H1 (cell line): ENCODE results near the gene COQ2. TPM values are rescaled to one million over a fixed set of nuclear protein-coding genes. Genes with fewer than 3 reads are reported as not detected.

Experiments
- NRF1 ChIP-seq: IDR thresholded peaks from 2 replicates; pipeline ENCODE4 v1.6.1; 2011; ENCODE audit warnings: mild to moderate bottlenecking, low read depth, low read length, improper control_type of control experiment
- SIRT6 ChIP-seq: IDR thresholded peaks from one replicate; pipeline ENCODE4 v1.7.1; 2012; ENCODE audit warnings: low read length, inconsistent platforms
- SP4 ChIP-seq: IDR thresholded peaks from 2 replicates; pipeline ENCODE4 v1.6.1; 2012; ENCODE audit warnings: low read length, inconsistent platforms
- YY1 ChIP-seq: IDR thresholded peaks from 2 replicates; pipeline ENCODE4 v1.6.1; 2011; ENCODE audit warnings: low read depth, mild to moderate bottlenecking, low read length
- polyA plus RNA-seq, 7 experiments: library from polyadenylated mRNA; depleted of rRNA in 3 of 7; stranded (reverse) in 5 of 7; unstranded in 2 of 7; fragments of >200 nt in 5 of 7; fragments of 200-250 nt in 2 of 7; gene quantifications; 1 replicate in 5 of 7; 2 replicates in 1 of 7; 4 replicates in 1 of 7; pipeline versions ENCODE4 v1.2.1 to v1.2.3, GENCODE V29; 2011 to 2013; ENCODE audit warnings: missing spikeins in 2 of 7, mixed read lengths in 2 of 7
- total RNA-seq: library from RNA; stranded (reverse); fragmentation: NEBNext Ultra II Directional; extraction: Animal tissue kit (Norgen Biotek cat#: 25700); gene quantifications from 2 replicates; pipeline ENCODE4 v1.2.1, GENCODE V29; 2021
- TF ChIP-seq, protein P1 (sequence below): IDR thresholded peaks from 2 replicates; pipeline ENCODE4 v1.6.1; 2012; ENCODE audit warnings: low read length, inconsistent platforms

COQ2 gene
- total and polyA plus RNA-seq, 2 of the 8 experiments (the other 6 are each of a cell fraction or from before 2014, with no cell fraction given) = 21.5 to 22.9 TPM

DNA sequence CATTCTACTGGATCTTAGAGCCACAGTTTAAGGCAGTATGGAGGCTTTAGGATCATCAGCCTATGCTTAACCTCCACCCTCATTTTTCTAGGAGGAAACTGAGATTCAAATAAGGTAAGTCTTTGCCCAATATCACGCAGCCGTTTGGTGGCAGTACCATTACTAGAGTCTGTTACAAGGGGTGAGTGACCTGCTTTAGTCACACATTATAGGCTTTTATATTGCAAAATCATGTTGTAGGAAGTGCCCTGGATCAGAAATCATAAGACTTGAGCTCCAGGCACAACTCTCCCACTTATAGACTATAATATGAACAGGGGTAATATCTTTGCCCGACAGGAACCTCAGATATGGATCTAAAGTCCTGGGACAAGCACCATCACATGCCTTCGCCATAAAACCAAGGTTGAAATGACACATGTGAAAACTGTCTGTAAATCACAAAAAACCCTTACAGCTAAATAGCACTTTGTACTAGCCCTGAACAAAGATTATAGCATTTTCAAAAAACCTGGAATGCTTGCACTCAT lies 30.8 kb upstream of the COQ2 start (continued):
- no peak for TF ChIP-seq SIRT6
- TF ChIP-seq NRF1 = no peak
- TF ChIP-seq, protein P1, sequence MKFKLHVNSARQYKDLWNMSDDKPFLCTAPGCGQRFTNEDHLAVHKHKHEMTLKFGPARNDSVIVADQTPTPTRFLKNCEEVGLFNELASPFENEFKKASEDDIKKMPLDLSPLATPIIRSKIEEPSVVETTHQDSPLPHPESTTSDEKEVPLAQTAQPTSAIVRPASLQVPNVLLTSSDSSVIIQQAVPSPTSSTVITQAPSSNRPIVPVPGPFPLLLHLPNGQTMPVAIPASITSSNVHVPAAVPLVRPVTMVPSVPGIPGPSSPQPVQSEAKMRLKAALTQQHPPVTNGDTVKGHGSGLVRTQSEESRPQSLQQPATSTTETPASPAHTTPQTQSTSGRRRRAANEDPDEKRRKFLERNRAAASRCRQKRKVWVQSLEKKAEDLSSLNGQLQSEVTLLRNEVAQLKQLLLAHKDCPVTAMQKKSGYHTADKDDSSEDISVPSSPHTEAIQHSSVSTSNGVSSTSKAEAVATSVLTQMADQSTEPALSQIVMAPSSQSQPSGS = no peak
- TF ChIP-seq SP4 = no peak
- TF ChIP-seq YY1 = no peak
